ENCODE results near the gene RNFT2.
"Not testable (repeated sequence)": the region's sequence is repeated elsewhere in the genome, so short reads cannot be mapped to it uniquely, and the experiment has no call there.

RNFT2 gene

DNA sequence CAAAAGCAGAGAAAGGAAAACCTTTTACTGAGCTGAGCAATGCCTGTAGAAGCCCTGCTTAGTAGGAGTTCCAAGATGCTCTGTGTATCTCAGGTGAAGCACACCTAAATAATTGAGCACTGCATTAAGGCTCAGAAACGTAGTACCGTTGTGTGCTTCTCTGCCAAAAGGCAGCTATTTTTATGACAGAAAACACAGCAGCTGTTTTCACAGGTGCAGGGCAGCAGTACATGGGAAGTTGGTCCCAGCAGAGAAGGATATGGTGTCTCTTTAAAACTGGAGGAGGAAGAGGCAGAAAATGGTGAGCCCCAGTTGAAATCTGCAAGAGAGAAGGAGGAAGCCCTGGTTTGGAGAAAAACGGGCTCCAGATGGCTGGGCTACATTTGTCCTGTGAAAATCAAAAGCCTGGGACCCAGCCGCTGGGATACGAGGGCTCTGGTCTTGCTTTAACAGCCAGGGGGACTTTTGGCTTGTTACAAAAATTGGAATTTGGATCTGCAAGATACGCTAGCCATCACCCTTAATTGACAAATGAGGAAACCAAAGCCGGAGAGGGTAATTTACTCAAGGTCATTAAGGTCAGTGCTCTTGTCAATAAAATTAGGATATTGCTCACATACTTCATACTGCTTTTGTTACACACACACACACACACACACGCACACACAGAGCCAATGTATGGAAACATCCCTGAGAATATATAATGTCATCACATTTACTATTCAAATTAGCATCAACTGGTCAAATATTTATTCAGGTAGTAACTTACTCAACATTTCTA, 27.6 kb upstream of the RNFT2 start:
- DNase-seq, result no peak

DNA sequence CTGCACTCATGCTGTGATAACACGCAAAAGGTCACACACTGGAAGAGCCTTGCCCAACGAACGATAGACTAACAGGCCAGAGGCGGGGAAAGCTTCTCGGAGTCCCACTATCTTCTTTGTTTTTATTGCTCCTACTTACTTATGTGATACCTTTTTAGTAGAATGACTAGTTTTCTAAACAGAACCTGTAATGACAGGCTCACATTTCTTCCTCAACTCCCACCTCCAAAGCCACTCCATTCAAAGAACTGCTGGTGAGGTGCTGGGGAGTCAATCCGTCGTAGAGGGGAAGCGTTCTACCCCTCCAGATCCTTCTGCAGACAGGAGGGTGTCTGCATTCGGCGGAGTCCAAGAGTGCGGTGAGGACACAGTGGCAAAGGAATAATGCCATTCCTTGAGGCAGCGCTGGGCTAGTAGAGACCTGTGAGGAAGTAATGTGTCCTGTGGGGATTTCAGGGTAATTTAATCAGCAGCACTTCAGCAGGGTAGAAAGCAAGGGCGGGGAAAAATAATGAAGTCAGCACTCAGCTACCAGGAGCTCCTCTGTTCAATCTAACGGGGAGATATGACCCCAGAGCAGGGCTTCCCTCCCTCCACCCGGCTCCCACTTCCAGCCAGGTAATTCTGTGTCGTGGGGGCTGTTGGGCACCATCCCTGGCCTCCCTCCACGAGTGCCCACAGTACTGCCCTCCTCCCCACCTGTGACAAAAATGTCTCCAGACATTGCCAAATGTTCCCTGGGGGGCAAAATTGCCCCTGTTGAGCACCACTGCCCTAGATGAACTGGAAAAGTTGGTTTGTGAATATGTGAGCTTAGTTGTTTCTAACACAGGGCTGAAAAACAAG, 25.4 kb upstream of the RNFT2 start:
- DNase-seq, result no peak

DNA sequence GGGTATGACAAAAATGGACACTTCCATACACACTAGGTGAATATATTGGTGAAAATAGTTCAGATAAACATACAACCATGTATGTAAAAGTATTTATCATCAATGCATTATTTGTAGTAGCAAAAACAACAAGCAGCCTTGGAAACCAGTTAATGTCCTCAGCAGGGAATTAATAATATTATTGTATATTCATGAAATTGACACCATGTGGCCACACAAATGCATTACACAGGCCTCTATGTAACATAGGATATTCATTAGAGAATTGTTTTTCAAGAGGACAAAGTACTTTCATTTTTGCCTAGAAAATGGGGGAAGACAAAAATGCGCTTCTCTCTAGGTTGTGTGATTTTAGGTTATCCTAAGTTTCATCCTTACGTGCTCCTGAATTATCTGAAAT, 24.6 kb upstream of the RNFT2 start:
- DNase-seq, result no peak

DNA sequence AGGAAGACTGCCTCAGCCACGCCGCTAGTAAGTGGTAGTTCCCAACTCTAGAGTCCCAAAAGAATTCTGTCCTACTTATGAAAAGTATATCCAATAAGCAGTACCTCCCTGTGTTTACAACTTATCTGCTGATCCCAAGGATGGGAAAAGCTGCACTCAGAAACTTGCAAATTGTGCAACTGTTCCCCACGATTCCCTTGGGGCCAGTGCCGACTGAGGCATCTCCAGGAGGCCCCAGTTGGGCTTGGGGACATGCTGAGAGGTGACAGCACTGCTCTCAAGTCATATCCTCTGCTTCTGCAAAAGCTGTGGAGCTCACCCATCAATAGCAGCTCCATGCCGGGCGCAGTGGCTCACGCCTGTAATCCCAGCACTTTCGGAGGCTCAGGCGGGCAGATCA, 23.9 kb upstream of the RNFT2 start:
- DNase-seq, result no peak

DNA sequence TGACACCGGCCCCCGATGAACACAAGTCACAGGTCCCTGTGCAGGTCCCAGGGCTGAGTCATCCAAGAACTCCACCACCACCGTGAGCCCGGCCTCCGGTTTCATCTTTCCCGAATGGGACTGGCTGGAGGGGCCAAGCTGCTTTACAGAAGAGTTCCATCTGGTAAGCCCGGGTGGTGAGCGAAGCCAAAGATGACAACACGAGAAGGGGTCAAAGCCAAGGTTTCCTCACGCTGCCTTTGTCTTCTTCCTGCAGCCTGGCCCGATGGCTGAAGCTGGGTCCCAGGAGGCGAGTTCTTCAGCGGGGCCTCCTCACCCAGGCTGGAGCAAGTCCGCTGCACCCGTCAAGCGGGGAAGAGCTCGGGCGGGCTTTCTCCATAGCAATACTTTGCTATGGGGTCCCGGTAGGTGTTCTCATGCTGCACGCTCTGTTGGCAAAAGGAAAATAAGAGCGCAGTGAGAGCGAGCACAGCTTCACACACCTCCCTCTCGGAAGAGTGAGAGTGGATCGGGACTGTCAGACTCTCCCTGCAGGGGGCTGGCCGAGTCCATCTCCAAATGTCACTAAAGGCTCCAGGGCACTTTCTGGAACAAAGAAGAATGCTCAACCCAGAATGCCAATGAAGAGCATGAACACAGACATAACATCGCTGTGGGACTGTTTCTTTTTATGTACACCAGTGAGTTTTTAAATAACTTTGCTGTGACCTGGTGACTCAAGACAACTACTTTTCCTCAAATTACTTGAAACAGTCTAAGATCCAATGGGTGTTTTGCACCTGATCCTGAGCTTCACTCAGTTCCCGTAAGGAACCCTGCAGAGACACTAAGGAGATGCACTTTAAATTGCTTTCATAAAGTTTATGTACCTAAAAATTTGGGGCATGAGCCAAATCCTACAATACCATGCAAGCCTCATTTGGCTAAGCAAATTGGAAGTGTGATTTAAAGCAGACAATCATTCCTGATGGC, 20.4 kb upstream of the RNFT2 start:
- peak; percentile 61 for DNase-seq

DNA sequence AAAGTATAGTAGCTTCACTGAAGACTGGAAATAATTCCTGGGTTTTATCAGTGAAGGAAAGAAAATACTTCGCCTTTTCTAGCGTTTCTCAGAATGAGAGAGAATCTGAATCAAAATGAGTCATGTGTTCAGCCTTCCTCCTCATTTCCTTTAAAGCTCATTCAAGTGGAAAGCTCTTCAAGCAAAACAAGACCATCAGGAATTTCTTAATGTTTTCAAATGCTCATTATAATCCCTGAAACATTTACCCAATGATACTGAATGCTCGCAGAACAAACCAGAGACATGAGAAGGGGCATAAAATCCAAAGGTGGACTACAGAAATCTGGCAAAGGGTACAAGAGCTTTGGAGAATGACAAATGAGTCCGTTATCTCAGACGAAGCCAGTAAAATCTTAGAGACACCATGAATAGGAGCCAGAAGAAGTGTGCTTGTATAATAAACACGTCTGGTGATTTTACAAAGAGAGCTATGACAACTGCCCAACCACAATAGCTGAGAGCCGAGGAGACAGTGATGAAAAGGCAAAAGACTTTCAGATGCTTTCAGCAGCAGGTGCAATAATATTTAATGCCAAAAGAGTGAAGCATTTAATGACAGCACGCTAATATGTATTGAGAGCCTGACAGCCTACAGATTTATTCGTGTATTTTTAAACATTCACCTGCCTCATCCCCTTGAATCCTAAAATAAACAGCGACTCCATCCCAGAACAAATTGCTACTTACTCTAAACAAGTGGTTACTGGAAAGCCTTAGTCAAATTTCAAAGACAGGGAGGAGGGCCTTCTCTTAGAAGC, 19.3 kb upstream of the RNFT2 start:
- DNase-seq, result peak; percentile 64

DNA sequence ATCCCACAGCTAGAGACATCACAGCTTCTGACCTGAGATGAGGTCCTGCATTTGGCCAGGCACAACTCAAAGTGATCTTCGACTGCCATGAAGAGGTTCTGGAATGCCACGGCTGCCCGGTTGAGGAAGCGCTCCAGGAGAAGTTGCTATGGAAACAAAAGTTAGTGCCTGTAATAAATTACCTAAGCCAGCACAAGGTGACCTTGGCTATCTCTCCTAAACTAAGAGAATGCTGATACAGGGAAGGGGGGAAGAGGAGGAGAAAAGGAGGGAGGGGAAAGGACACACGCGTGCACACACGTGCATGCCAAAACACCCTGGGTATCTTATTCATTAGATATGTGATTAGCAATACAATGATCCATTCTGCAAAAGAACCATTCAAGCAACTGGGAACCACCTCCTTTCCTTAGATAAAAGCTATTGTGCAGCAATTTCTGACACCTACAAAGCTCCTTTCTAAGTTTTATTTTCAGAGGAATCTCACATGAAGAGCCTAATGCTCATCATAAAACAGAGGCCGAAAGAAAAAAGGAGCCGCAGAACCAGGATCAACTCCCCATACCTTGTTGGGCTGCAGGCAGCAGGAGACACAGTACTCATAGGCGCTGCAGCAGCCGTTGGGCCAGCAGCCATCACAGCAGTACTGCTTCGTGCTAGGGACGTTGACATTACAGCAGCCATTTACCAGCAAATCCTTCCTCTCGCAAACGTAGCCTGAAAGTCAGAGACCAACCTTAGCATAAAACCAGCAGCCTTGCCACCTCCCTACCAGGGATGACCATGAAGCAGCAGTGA, 18.2 kb upstream of the RNFT2 start:
- DNase-seq, result no peak

DNA sequence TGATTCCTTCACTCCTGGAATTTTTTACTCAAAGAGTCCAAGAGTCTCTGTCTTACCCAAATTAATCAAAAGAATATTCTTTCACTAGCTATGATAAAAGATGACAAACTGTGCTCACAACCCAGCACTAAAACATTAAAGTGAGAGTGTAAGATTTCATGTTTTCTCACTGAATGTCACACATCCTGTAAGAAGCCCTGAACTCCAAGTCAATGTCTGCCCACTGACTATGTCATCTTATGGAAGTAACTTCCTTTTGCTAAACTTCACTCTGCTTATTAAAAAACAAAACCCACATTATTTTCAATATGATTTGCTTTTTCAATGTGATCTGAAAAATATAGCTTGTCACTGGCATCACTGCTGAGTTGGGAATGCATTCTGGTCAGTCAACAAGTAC, 15.9 kb upstream of the RNFT2 start:
- DNase-seq, result no peak

DNA sequence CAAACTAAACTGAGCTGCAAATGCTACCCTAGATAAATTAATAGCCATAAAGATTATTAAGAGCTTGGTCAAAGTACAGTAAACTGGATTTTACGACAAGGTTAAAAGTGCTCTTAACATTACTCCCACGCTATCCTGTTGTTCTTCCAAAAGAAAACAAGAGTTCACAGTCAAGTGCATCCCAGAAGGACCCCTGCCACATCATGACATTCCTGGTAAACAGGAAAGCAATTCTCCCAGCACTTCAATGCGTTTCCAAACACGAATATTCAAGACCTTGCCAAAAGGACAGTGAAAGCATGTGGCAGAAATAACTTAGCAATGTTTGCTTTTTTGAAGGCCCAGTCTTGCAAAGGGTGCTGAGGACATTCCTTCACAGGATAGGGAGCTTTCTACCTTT, 11.4 kb upstream of the RNFT2 start:
- DNase-seq, result no peak

DNA sequence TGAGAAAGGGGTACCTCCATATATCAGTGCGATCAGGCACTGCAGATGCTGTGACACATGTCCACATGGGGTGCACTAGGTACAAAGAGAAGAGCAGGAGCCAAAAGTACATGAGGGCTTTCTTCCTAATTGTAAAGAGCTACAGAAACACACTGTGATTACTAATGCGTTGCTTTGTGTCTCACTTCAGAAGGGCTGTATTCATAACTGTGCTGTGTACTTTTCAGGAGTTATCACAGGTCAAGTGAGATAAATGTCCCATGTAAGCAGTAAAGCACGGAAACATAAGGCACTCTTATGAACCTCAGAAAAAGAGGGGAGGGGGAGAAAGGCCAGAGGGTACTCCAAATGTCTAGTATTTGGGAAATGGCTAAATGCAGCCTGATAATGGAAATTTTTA, 10.9 kb upstream of the RNFT2 start:
- no peak for DNase-seq

DNA sequence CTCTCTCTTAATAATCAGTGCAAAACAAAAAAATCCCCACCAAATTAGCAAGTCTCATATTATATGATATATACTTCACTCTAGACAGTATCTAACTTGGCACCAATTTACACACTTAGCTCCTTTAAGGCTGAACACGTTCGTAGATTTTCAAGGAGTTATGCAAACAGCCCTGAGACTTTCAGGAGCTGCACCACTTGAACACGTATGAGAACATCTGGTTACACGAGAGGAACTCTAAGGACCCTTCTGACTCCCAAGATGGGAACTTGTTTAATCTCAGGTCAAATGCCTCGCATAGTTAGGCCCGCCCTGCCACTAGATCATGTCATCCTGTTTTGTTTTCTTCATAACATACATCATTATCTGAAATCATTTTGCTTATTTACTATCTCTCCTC, 10.2 kb upstream of the RNFT2 start:
- DNase-seq, result no peak

DNA sequence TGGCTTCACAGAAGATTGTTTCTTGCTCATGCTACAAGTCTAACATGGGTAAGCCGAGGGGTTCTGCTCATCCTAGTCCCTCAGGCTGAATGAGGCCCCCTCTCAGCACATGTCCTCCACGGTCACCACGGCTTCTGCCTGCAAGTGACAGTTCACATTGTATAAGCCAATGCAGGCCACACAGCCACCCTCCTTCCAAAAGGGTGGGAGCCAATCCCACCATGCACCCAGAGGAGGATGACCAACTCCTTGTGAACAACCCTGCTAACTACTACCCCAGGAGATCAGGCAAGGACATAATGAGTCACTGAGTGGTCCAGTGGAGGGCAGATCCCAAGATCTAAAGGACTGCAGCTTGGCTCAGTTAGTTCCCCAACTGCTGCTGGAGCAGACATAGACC, 6.3 kb upstream of the RNFT2 start:
- DNase-seq, result no peak

DNA sequence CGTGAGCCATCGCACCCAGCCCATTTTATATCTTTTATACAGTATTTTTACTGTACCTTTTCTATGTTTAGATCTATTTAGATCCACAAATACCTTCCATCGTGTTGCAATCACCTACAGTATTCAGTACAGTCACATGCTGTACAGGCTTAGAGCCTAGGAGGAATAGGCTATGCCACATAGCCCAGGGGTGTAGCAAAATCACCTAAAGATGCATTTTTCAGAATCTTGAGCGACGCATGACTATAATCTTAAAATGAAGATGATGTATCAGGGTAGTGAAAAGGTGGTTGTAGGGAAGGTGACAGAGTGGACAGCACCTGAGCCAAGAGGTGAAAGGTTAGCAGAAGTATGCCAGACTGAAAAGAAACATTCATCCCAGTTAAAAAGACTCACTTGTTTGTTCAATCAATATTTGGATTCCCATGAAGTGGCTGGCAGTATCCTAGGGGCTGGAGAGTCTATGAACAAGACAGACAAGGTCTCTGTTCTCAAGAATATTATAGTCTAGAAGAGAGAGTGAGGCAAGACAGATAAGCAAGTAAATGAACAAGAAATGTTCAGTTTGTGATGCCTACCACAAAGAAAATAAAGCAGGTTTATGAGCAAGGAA, 3.9 kb upstream of the RNFT2 start:
- DNase-seq, result no peak

DNA sequence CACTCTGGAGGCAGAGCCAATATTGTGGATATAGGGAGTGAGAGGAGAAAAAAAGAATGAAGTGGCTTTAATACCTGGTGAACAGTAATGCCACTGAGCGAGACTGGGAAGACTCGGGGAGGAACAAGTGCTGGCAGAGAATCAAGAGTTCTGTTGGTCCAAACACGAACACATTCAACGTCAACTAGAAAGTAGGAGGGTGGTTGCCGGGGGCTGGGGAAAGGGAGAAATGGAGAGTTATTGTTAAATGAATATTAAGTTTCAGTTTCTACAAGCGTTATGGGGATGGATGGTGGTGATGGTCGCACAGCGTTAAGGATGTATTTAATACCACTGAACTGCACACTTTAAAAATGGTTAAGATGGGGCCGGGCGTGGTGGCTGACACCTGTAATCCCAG, 3.0 kb upstream of the RNFT2 start:
- no peak for DNase-seq

DNA sequence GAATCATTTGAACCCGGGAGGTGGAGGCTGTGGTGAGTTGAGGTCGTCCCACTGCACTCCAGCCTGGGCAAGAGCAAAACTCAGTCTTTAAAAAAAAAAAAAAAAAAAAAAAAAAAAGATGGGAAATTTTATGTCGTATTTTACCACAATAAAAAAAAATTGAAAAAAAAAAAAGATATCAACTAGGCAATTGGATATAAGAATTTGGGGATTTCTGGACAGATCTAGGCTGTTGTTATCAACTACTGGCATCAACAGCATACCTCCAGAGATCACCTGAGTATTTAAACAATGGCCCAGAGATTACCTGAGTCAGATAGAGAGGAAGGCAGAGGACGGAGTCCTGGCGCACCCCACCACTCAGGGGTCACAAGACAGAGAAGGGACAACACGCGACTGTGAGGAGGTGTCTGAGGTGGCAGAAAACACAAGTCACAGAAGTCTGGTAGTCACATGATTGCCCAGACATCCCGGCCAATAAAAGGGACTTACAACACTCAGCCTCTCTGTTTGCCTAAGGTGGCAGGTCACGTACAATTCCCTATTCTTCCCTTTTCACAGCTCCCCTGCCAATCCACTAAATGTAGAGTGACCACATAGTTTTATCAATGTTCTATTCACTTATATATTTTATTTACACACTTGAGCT, 2.0 kb upstream of the RNFT2 start:
- no peak for DNase-seq

DNA sequence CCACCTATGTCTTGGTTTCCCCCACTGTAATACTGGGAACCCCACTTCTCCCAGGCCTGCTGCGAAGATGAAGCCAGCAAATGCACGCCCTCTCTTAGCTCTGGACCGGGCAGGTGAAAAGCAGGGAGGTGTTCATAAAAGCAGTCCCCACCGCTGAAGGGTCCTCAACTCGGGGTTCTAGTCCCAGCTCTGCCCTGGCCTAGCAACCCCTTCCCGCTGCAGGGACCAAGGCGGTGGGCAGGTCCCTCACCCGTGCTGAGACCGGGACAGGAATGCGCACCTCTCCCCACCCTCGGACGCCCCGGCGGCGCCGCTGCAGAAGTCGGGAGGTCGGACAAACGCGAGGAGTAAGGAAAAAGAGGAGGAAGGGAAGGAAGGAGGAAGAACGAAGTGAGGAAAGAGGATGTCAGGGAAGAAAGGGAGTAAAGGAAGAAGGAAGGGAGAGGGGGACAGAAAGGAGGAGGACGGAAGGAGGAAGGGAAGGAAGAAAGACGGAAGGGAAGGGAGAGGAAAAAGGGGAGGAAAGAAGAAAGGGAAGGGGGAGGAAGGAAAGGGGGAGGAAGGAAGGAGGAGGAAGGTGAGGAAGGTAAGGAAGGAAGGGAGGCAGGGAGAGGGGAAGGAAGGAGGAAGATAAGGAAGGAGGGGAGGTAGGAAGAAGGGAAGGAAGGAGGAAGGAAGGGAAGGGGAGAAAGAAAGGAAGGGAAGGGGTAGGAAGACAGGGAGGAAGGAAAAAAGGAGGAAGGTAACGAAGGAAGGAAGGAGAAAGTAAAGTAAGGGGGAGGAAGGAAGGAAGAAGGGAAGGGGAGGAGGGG, 947 bp upstream of the RNFT2 start:
- DNase-seq, result no peak

DNA sequence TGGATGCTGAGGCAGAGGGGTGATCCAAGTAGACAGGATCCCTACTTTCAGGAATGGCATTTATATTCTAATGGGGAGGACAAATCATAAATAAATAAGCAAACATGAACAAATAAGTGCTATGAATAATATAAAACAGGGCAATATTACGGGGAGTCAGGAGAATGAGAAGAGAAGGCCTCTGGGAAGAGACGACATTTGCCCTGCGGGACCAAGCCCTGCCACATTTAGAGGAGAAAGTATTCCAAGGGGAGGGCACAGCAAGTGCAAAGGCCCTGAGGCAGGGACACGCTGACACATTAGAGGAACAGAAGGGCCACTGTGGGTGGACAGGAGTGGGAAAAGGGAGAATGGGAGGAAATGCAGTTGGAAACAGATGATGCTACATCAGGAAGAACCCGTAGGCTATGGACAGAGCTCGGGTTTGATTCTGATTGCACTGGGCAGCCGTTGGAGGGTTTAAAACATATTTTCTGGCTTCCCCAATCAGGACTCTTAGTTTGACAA, 1.3 kb downstream of the RNFT2 start:
- no peak for DNase-seq

DNA sequence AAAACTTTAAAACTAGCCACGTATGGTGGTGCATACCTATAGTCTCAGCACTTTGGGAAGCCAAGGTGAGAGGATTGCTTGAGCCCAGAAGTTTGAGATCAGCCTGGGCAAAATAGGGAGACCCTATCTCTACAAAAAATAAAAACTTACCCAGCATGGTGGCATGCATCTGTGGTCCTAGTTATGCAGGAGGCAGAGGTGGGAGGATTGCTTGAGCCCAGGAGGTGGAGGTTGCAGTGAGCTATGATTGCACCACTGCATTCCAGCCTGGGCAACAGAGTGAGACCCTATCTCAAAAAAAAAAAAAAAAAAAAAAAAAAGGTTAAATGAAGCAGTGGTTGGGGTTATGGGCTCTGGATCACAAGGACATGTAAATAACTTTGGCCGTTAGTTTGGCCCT, 4.7 kb downstream of the RNFT2 start:
- not testable (repeated sequence) for DNase-seq

DNA sequence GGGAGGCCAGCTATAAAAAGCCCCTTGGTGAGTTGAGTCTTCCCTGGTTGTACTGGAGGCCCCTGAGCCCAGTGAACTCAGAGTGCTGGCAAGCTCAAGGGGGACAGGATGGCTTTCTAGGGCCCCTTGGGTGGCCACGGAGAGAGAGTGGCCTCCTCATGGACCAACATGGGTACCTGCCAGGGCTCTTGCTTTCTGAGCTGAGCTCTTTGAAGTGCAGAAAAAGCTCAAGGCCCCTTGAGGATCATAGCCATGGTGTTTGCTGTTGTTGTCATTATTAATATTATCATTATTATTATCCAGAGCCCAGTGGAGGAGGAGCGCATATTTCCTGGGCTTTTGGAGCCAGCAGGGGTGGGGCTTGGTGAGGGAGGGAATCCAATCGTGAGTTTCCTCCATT, 6.7 kb downstream of the RNFT2 start:
- no peak for DNase-seq

All from midbrain (tissue), 1 donor.